H1 (cell line): ENCODE results near the gene TPST2. TPM values are rescaled to one million over a fixed set of nuclear protein-coding genes. Genes with fewer than 3 reads are reported as not detected.

ENCODE experiments used
- CTCF ChIA-PET: fragments of 300-600 bp; sonication (Branson Sonifier 250); formaldehyde crosslinking; loops from one replicate; lab custom pipeline; 2021; ENCODE audit not compliant: partially characterized antibody; lab: Charles Lee
- POLR2A ChIA-PET: fragments of 300-600 bp; sonication (Branson Sonifier 250); formaldehyde crosslinking; loops from one replicate; lab custom pipeline; 2021; ENCODE audit warnings: inconsistent platforms; ENCODE audit not compliant: partially characterized antibody; lab: Charles Lee
- DNase-seq, 2 experiments: peaks; one replicate each; pipeline versions ENCODE4 v3.0.0 to v3.0.0-alpha.2; 2010 to 2022; ENCODE audit warnings: low spot score in 2 of 2, low read depth in 1 of 2, mixed read lengths in 1 of 2
- FAIRE-seq: peaks from 2 replicates; lab custom pipeline; 2011; peaks lifted over from hg19 to GRCh38; lab: Jason Lieb, UNC
- H2AFZ ChIP-seq: 2 replicates; pipeline ENCODE4 v1.8.1; 2012; ENCODE audit warnings: low read length, inconsistent platforms
- H2AK5ac ChIP-seq: 2 replicates; pipeline ENCODE4 v1.6.1; 2013; ENCODE audit warnings: low read depth, low read length
- H2BK120ac ChIP-seq: replicated peaks from 2 replicates; pipeline ENCODE3; 2013; ENCODE audit warnings: low read depth, low read length, inconsistent platforms
- H2BK12ac ChIP-seq: 2 replicates; pipeline ENCODE4 v1.6.1; 2013; ENCODE audit warnings: low read depth, low read length
- H2BK15ac ChIP-seq: 2 replicates; pipeline ENCODE4 v1.6.1; 2013; ENCODE audit warnings: low read length
- H2BK20ac ChIP-seq: 2 replicates; pipeline ENCODE4 v1.6.1; 2013; ENCODE audit warnings: low read length
- H2BK5ac ChIP-seq: 2 replicates; pipeline ENCODE4 v1.6.1; 2013; ENCODE audit warnings: low read depth, low read length
- H3K14ac ChIP-seq: 2 replicates; pipeline ENCODE4 v1.6.1; 2013; ENCODE audit warnings: inconsistent platforms; ENCODE audit not compliant: insufficient read length
- H3K18ac ChIP-seq: 2 replicates; pipeline ENCODE4 v1.6.1; 2013; ENCODE audit warnings: low read length; ENCODE audit errors: extremely low read depth
- H3K23ac ChIP-seq: 2 replicates; pipeline ENCODE4 v1.6.1; 2013; ENCODE audit warnings: inconsistent platforms; ENCODE audit not compliant: insufficient read length
- H3K23me2 ChIP-seq: 2 replicates; pipeline ENCODE4 v1.6.1; 2013; ENCODE audit warnings: low read depth, low read length
- H3K27ac ChIP-seq: 2 replicates; pipeline ENCODE4 v1.6.1; 2011; ENCODE audit warnings: low read depth, low read length, inconsistent platforms
- H3K27me3 ChIP-seq, 4 experiments: replicated peaks in 1 of 4; 1 replicate in 1 of 4; 2 replicates in 3 of 4; pipeline versions ENCODE4 v1.6.1 to v1.8.1; 2011 to 2013; ENCODE audit warnings: low read length in 3 of 4, mild to moderate bottlenecking in 3 of 4, inconsistent platforms in 2 of 4, mixed read lengths in 2 of 4, moderate library complexity in 1 of 4; ENCODE audit not compliant: control insufficient read depth in 3 of 4, insufficient read depth in 3 of 4; ENCODE audit errors: extremely low read depth in 1 of 4
- H3K36me3 ChIP-seq, 4 experiments: 2 replicates each; pipeline versions ENCODE4 v1.6.1 to v1.8.1; 2011 to 2013; ENCODE audit warnings: mild to moderate bottlenecking in 4 of 4, low read length in 3 of 4, moderate library complexity in 2 of 4, control low read depth in 1 of 4, inconsistent platforms in 1 of 4; ENCODE audit not compliant: insufficient read depth in 4 of 4, control insufficient read depth in 2 of 4
- H3K4ac ChIP-seq: replicated peaks from 2 replicates; pipeline ENCODE3; 2013; ENCODE audit warnings: low read length, low read depth, mixed read lengths, inconsistent platforms; ENCODE audit not compliant: insufficient read length
- H3K4me1 ChIP-seq, 4 experiments: replicated peaks in 1 of 4; 1 replicate in 1 of 4; 2 replicates in 3 of 4; pipeline versions ENCODE4 v1.6.1 to v1.8.1; 2011 to 2013; ENCODE audit warnings: low read length in 3 of 4, inconsistent platforms in 2 of 4, mixed read lengths in 1 of 4; ENCODE audit not compliant: insufficient read depth in 4 of 4, control insufficient read depth in 3 of 4
- H3K4me2 ChIP-seq, 2 experiments: 2 replicates each; pipeline versions ENCODE4 v1.6.1 to v1.8.1; 2011 to 2013; ENCODE audit warnings: low read depth in 2 of 2, low read length in 2 of 2, control low read depth in 1 of 2, inconsistent platforms in 1 of 2, mild to moderate bottlenecking in 1 of 2; ENCODE audit not compliant: insufficient read depth in 1 of 2
- H3K4me3 ChIP-seq, 4 experiments: fragments of 200-600, 300-600 bp in 1 of 4; sonication (generic), shearing (Covaris generic), sonication (Bioruptor Twin) in 1 of 4; 2 replicates each; pipeline versions ENCODE4 v1.5.1 to v1.8.1; 2011 to 2016; ENCODE audit warnings: low read length in 4 of 4, low read depth in 3 of 4, control low read depth in 2 of 4, inconsistent platforms in 2 of 4, mild to moderate bottlenecking in 2 of 4, mixed read lengths in 1 of 4, moderate library complexity in 1 of 4; ENCODE audit not compliant: insufficient read depth in 2 of 4; ENCODE audit errors: extremely low read depth in 1 of 4
- H3K56ac ChIP-seq: replicated peaks from 2 replicates; pipeline ENCODE3; 2013; ENCODE audit warnings: low read depth, mild to moderate bottlenecking, mixed read lengths, low read length, inconsistent platforms; ENCODE audit not compliant: insufficient read length
- H3K79me1 ChIP-seq: 2 replicates; pipeline ENCODE4 v1.6.1; 2013; ENCODE audit warnings: low read depth, low read length, control low read depth
- H3K79me2 ChIP-seq, 2 experiments: 2 replicates each; pipeline versions ENCODE4 v1.6.1 to v1.8.1; 2012 to 2013; ENCODE audit warnings: low read length in 2 of 2, mild to moderate bottlenecking in 2 of 2, inconsistent platforms in 1 of 2; ENCODE audit not compliant: insufficient read depth in 2 of 2, control insufficient read depth in 1 of 2
- H3K9ac ChIP-seq, 4 experiments: replicated peaks in 1 of 4; 1 replicate in 1 of 4; 2 replicates in 3 of 4; pipeline versions ENCODE4 v1.6.1 to v1.8.1; 2011 to 2013; ENCODE audit warnings: low read depth in 3 of 4, low read length in 3 of 4, control low read depth in 2 of 4, mild to moderate bottlenecking in 2 of 4, moderate library complexity in 2 of 4, inconsistent platforms in 1 of 4; ENCODE audit errors: extremely low read depth in 1 of 4
- H3K9me3 ChIP-seq, 2 experiments: 2 replicates each; pipeline versions ENCODE4 v1.6.1 to v1.8.1; 2012 to 2013; ENCODE audit warnings: mild to moderate bottlenecking in 2 of 2, moderate library complexity in 2 of 2, control low read depth in 1 of 2, inconsistent platforms in 1 of 2, low read depth in 1 of 2, low read length in 1 of 2, mixed read lengths in 1 of 2; ENCODE audit not compliant: insufficient read depth in 2 of 2
- H4K20me1 ChIP-seq, 2 experiments: replicated peaks in 1 of 2; 2 replicates each; pipeline versions ENCODE3 to v1.8.1; 2011 to 2013; ENCODE audit warnings: inconsistent platforms in 2 of 2, low read length in 2 of 2, mild to moderate bottlenecking in 1 of 2; ENCODE audit not compliant: insufficient read depth in 2 of 2, control insufficient read depth in 1 of 2
- H4K5ac ChIP-seq: 2 replicates; pipeline ENCODE4 v1.6.1; 2013; ENCODE audit warnings: low read length, low read depth, mixed read lengths, inconsistent platforms; ENCODE audit not compliant: insufficient read length
- H4K8ac ChIP-seq: 2 replicates; pipeline ENCODE4 v1.8.0; 2013; ENCODE audit warnings: mild to moderate bottlenecking, moderate library complexity, low read length, inconsistent platforms; ENCODE audit not compliant: insufficient read depth; ENCODE audit errors: extremely low read depth
- H4K91ac ChIP-seq: replicated peaks from 2 replicates; pipeline ENCODE3; 2013; ENCODE audit warnings: low read length, mixed read lengths, inconsistent platforms; ENCODE audit not compliant: insufficient read length
- CEBPB ChIP-seq: IDR thresholded peaks from 2 replicates; pipeline ENCODE4 v1.6.1; 2012; ENCODE audit warnings: low read depth, low read length
- CTBP2 ChIP-seq: IDR thresholded peaks from 2 replicates; pipeline ENCODE4 v1.7.0; 2011; ENCODE audit warnings: borderline replicate concordance, mild to moderate bottlenecking, moderate library complexity, mixed read lengths, low read length; ENCODE audit not compliant: insufficient read depth, insufficient read length
- EZH2 ChIP-seq: fragments of 200-600 bp; sonication (generic); IDR thresholded peaks from 2 replicates; pipeline ENCODE4 v1.7.1; 2012; ENCODE audit warnings: low read depth, mild to moderate bottlenecking, moderate library complexity, low read length, inconsistent platforms; ENCODE audit not compliant: severe bottlenecking
- HDAC2 ChIP-seq, 2 experiments: fragments of 300-600 bp in 1 of 2; sonication (generic) in 1 of 2; IDR thresholded peaks; 2 replicates each; pipeline ENCODE4 v1.6.1; 2011 to 2012; ENCODE audit warnings: low read depth in 2 of 2, low read length in 2 of 2, mild to moderate bottlenecking in 2 of 2, moderate library complexity in 2 of 2, borderline replicate concordance in 1 of 2, inconsistent platforms in 1 of 2
- KDM5A ChIP-seq: fragments of 200-600 bp; IDR thresholded peaks from 2 replicates; pipeline ENCODE4 v1.7.1; 2012; ENCODE audit warnings: mild to moderate bottlenecking, low read length, inconsistent platforms, mixed read lengths
- RAD21 ChIP-seq, 2 experiments: IDR thresholded peaks in 1 of 2; conservative IDR thresholded peaks in 1 of 2; 2 replicates each; pipeline ENCODE4 v1.6.1; 2011; ENCODE audit warnings: low read depth in 2 of 2, low read length in 2 of 2, improper control_type of control experiment in 1 of 2, inconsistent platforms in 1 of 2, mild to moderate bottlenecking in 1 of 2, moderate library complexity in 1 of 2
- RBBP5 ChIP-seq: IDR thresholded peaks from 2 replicates; pipeline ENCODE4 v1.7.1; 2012; ENCODE audit warnings: low read depth, mild to moderate bottlenecking, inconsistent platforms, low read length, moderate library complexity, borderline replicate concordance
- RXRA ChIP-seq: IDR thresholded peaks from 2 replicates; pipeline ENCODE4 v1.6.1; 2011; ENCODE audit warnings: low read depth, mild to moderate bottlenecking, low read length, moderate library complexity; ENCODE audit not compliant: insufficient read depth
- TCF12 ChIP-seq: IDR thresholded peaks from 2 replicates; pipeline ENCODE4 v1.6.1; 2011; ENCODE audit warnings: low read depth, mild to moderate bottlenecking, low read length
- USF2 ChIP-seq: IDR thresholded peaks from 2 replicates; pipeline ENCODE4 v1.6.1; 2011; ENCODE audit warnings: low read length, improper control_type of control experiment
- WGBS, 2 experiments: shearing (Covaris generic) in 1 of 2; methylation state at CpG; one replicate each; pipeline versions ENCODE4 v1.1.6 to v1.1.7; 2013 to 2015; ENCODE audit warnings: low lambda C conversion rate in 2 of 2, mixed read lengths in 2 of 2, inconsistent platforms in 1 of 2, low coverage in 1 of 2, missing lambda C conversion rate in 1 of 2; ENCODE audit not compliant: insufficient replicate concordance in 2 of 2, insufficient coverage in 1 of 2, insufficient read length in 1 of 2; ENCODE audit errors: extremely low coverage in 1 of 2, missing lambda C conversion rate in 1 of 2; 5-methylcytosine and 5-hydroxymethylcytosine counted together
- polyA plus RNA-seq, 7 experiments: library from polyadenylated mRNA; depleted of rRNA in 3 of 7; stranded (reverse) in 5 of 7; unstranded in 2 of 7; fragments of >200 nt in 5 of 7; fragments of 200-250 nt in 2 of 7; gene quantifications; 1 replicate in 5 of 7; 2 replicates in 1 of 7; 4 replicates in 1 of 7; pipeline versions ENCODE4 v1.2.1 to v1.2.3, GENCODE V29; 2011 to 2013; ENCODE audit warnings: missing spikeins in 2 of 7, mixed read lengths in 2 of 7
- total RNA-seq: library from RNA; stranded (reverse); fragmentation: NEBNext Ultra II Directional; extraction: Animal tissue kit (Norgen Biotek cat#: 25700); gene quantifications from 2 replicates; pipeline ENCODE4 v1.2.1, GENCODE V29; 2021
- TF ChIP-seq, protein P1 (sequence below): IDR thresholded peaks from 2 replicates; pipeline ENCODE4 v1.6.1; 2012; ENCODE audit warnings: inconsistent platforms

Gene TPST2
- total and polyA plus RNA-seq, 2 of the 8 experiments (the other 6 are each of a cell fraction or from before 2014, with no cell fraction given), result 58.8 to 143 TPM

- Histone ChIP-seq H2BK5ac (no peak overlapping the region), H3K23ac (no peak overlapping the region), H3K9me3 (no peaks in the 10 kb centered on the region), H4K5ac (no peak overlapping the region), H3K4me1 (peaks cover 13 to 48% (median 17%) of the 10 kb centered on the region in 4 experiments), H2AK5ac (no peak overlapping the region), H2BK12ac (no peak overlapping the region), H4K91ac (no peak overlapping the region), H3K4me2 (no peak overlapping the region), H4K8ac (no peak overlapping the region), H3K14ac (no peak overlapping the region), H3K18ac (no peak overlapping the region), H2BK20ac (no peak overlapping the region), H3K36me3 (peaks cover 0 to 20% (median 1%) of the 10 kb centered on the region in 4 experiments; a peak in 5 of 8 replicates), H4K20me1 (peaks cover 4 to 9% of the 10 kb centered on the region in 2 experiments), H3K9ac (no peak overlapping the region), H3K56ac (no peak overlapping the region), H3K79me1 (peaks cover 27% of the 10 kb centered on the region), H3K4ac (no peak overlapping the region), H2BK120ac (no peak overlapping the region), H2BK15ac (no peak overlapping the region), H3K4me3 (no peak overlapping the region), H3K79me2 (peaks cover 0 to 96% of the 10 kb centered on the region in 2 experiments), H3K27ac (no peak overlapping the region), H3K27me3 (no peaks in the 10 kb centered on the region), H2AFZ (no peak overlapping the region), H3K23me2 (peaks cover 2% of the 10 kb centered on the region; the same call in 1 of the 2 replicates)
- FAIRE-seq (no peak), DNase-seq (no peak)
- 95% methylated on average over 5 of the region's 7 CpGs; no CpG with 5 or more reads in 1 of the 2 experiments for WGBS, 2 experiments
- CTCF ChIA-PET, result interaction anchor here (0.7 to 1.0 kb wide), 2 partner anchors 13 to 211 kb away, joined by 3 read pairs; partner anchors contain the start of gene TPST2
- POLR2A ChIA-PET, result interaction anchor here (0.8 to 2.2 kb wide), 6 partner anchors 9 to 32 kb away, joined by 3 to 11 read pairs (median 4); no protein-coding TSS in a partner anchor
- TF ChIP-seq KDM5A (no peak), CEBPB (no peak), RAD21 (IDR thresholded peaks at IDR 0.05 in 1 of 2, conservative IDR thresholded peaks at IDR 0.05 in 1 of 2; ENCODE audit: low read depth in 2 of 2, low read length in 2 of 2) (no peak), TCF12 (no peak), RXRA (no peak), USF2 (no peak), RBBP5 (no peak), CTBP2 (no peak), HDAC2 (IDR thresholded peaks at IDR 0.05; ENCODE audit: borderline replicate concordance in 1 of 2, low read depth in 2 of 2, low read length in 2 of 2) (no peak), EZH2 (no peak)
- TF ChIP-seq, protein P1, sequence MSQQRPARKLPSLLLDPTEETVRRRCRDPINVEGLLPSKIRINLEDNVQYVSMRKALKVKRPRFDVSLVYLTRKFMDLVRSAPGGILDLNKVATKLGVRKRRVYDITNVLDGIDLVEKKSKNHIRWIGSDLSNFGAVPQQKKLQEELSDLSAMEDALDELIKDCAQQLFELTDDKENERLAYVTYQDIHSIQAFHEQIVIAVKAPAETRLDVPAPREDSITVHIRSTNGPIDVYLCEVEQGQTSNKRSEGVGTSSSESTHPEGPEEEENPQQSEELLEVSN, result no peak
Measured at GRCh38 chr22:26577081-26577480, 12.9 kb downstream of the TPST2 start.
